GM12878 (cell line): ENCODE measurements around the gene AP3B2. TPM values are rescaled to one million over a fixed set of nuclear protein-coding genes. Genes with fewer than 3 reads are reported as not detected.

Experiments used
- ATAC-seq: fragments of 200-7000 bp; cut with Tn5 transposase; 3 replicates; pipeline ENCODE4 v1.9.1; 2020; ENCODE audit warnings: mild to moderate bottlenecking, moderate library complexity
- BruUV-seq: library from RNA; stranded (reverse); fragments of 400-500 nt; replicated peaks from 2 replicates; lab custom pipeline; 2021; lab: Mats Ljungman, UMichigan
- CTCF ChIA-PET: fragments of 300-600 bp; sonication (Branson Sonifier 250); formaldehyde crosslinking; extraction: SDS; loops from one replicate; lab custom pipeline; 2021; ENCODE audit warnings: inconsistent platforms; lab: Yijun Ruan, JAX
- POLR2A ChIA-PET: fragments of 350-600 bp; formaldehyde crosslinking; extraction: SDS; loops from one replicate; lab custom pipeline; 2021; ENCODE audit warnings: inconsistent platforms; lab: Charles Lee
- RAD21 ChIA-PET: fragments of 300-600 bp; sonication (Branson Sonifier 250); formaldehyde crosslinking; loops from one replicate; lab custom pipeline; 2023; ENCODE audit warnings: antibody characterized with exemption; ENCODE audit not compliant: unreplicated experiment; lab: Charles Lee
- SMC1A ChIA-PET: fragments of 300-600 bp; sonication (Branson Sonifier 250); formaldehyde crosslinking; loops from one replicate; lab custom pipeline; 2023; ENCODE audit not compliant: unreplicated experiment, uncharacterized antibody; lab: Charles Lee
- DNase-seq: peaks from one replicate; pipeline ENCODE4 v3.0.0-alpha.2; 2011; ENCODE audit warnings: low read depth, low spot score
- FAIRE-seq: peaks from 3 replicates; lab custom pipeline; 2011; peaks lifted over from hg19 to GRCh38; lab: Jason Lieb, UNC
- H2AFZ ChIP-seq: 2 replicates; pipeline ENCODE4 v1.6.0; 2011; ENCODE audit warnings: low read depth, low read length, control low read depth; ENCODE audit not compliant: control insufficient read depth
- H3K27ac ChIP-seq: 2 replicates; pipeline ENCODE4 v1.5.1; 2011; ENCODE audit warnings: control low read depth; ENCODE audit not compliant: control insufficient read depth, insufficient read depth
- H3K27me3 ChIP-seq, 2 experiments: replicated peaks in 1 of 2; 2 replicates each; pipeline versions ENCODE4 v1.6.0 to v1.6.1; 2011; ENCODE audit warnings: low read length in 1 of 2; ENCODE audit not compliant: control insufficient read depth in 2 of 2, insufficient read depth in 2 of 2
- H3K36me3 ChIP-seq, 2 experiments: 2 replicates each; pipeline ENCODE4 v1.5.1; 2011; ENCODE audit warnings: low read length in 1 of 2; ENCODE audit not compliant: control insufficient read depth in 2 of 2, insufficient read depth in 2 of 2
- H3K4me1 ChIP-seq: 2 replicates; pipeline ENCODE4 v1.6.1; 2011; ENCODE audit warnings: mild to moderate bottlenecking, low read length, moderate library complexity, mixed read lengths; ENCODE audit not compliant: control insufficient read depth, insufficient read depth
- H3K4me2 ChIP-seq: 2 replicates; pipeline ENCODE4 v1.6.0; 2011; ENCODE audit warnings: control low read depth; ENCODE audit not compliant: control insufficient read depth, insufficient read depth
- H3K4me3 ChIP-seq: fragments of 200-600 bp; sonication (generic); 2 replicates; pipeline ENCODE4 v1.5.1; 2016
- H3K79me2 ChIP-seq: 2 replicates; pipeline ENCODE4 v1.6.0; 2011; ENCODE audit warnings: low read length; ENCODE audit not compliant: control insufficient read depth, insufficient read depth
- H3K9ac ChIP-seq: 2 replicates; pipeline ENCODE4 v1.8.0; 2011; ENCODE audit warnings: low read length, control low read depth, mixed read lengths; ENCODE audit not compliant: control insufficient read depth, insufficient read depth
- H3K9me3 ChIP-seq: replicated peaks from 3 replicates; pipeline ENCODE4 v1.5.1; 2011; ENCODE audit warnings: mild to moderate bottlenecking, low read length; ENCODE audit not compliant: control insufficient read depth, insufficient read depth
- H4K20me1 ChIP-seq: 2 replicates; pipeline ENCODE4 v1.6.0; 2011; ENCODE audit not compliant: control insufficient read depth, insufficient read depth
- BCL11A ChIP-seq: IDR thresholded peaks from 2 replicates; pipeline ENCODE4 v1.6.1; 2011; ENCODE audit warnings: low read depth, low read length
- BHLHE40 ChIP-seq, 2 experiments: fragments of 450-650 bp in 1 of 2; IDR thresholded peaks; 2 replicates each; pipeline ENCODE4 v1.6.1; 2011 to 2017; ENCODE audit warnings: low read depth in 2 of 2, borderline replicate concordance in 1 of 2, improper control_type of control experiment in 1 of 2, low read length in 1 of 2, mild to moderate bottlenecking in 1 of 2
- BRCA1 ChIP-seq: IDR thresholded peaks from 2 replicates; pipeline ENCODE4 v1.6.1; 2011; ENCODE audit warnings: low read depth, low read length, improper control_type of control experiment
- EED ChIP-seq: sonication (generic); IDR thresholded peaks from 2 replicates; pipeline ENCODE4 v1.6.1; 2016; ENCODE audit warnings: antibody characterized with exemption, low read depth
- EP300 ChIP-seq, 2 experiments: fragments of 150-350 bp in 1 of 2; IDR thresholded peaks; 2 replicates each; pipeline ENCODE4 v1.6.1; 2011 to 2012; ENCODE audit warnings: low read depth in 2 of 2, low read length in 2 of 2, borderline replicate concordance in 1 of 2, improper control_type of control experiment in 1 of 2, inconsistent platforms in 1 of 2; ENCODE audit not compliant: control insufficient read depth in 1 of 2
- ETV6 ChIP-seq, 2 experiments: fragments of 450-650 bp in 1 of 2; IDR thresholded peaks in 1 of 2; conservative IDR thresholded peaks in 1 of 2; 2 replicates each; pipeline ENCODE4 v1.6.1; 2014; ENCODE audit warnings: antibody characterized with exemption in 1 of 2, borderline replicate concordance in 1 of 2, low read depth in 1 of 2, mild to moderate bottlenecking in 1 of 2, moderate library complexity in 1 of 2
- SIN3A ChIP-seq: IDR thresholded peaks from 2 replicates; pipeline ENCODE4 v1.6.1; 2012; ENCODE audit warnings: low read depth, low read length, improper control_type of control experiment
- SIX5 ChIP-seq: IDR thresholded peaks from 2 replicates; pipeline ENCODE4 v1.6.1; 2011; ENCODE audit warnings: mild to moderate bottlenecking, low read depth, low read length, moderate library complexity; ENCODE audit not compliant: severe bottlenecking
- SMAD1 ChIP-seq: fragments of 450-650 bp; IDR thresholded peaks from 2 replicates; pipeline ENCODE4 v1.6.1; 2018; ENCODE audit warnings: mild to moderate bottlenecking, low read depth; ENCODE audit not compliant: partially characterized antibody
- SMC3 ChIP-seq: IDR thresholded peaks from 2 replicates; pipeline ENCODE4 v1.6.1; 2011; ENCODE audit warnings: low read length, improper control_type of control experiment, borderline replicate concordance
- WGBS: methylation state at CpG from one replicate; pipeline ENCODE4 v1.1.6; 2016; ENCODE audit warnings: low lambda C conversion rate; ENCODE audit not compliant: insufficient replicate concordance, insufficient coverage; ENCODE audit errors: missing lambda C conversion rate; 5-methylcytosine and 5-hydroxymethylcytosine counted together
- in situ Hi-C: fragments of 300-500 bp; cut with MboI; formaldehyde crosslinking; loops from 9 replicates; pipeline ENCODE4 v1.14.3; 2018; ENCODE audit warnings: mixed read lengths
- intact Hi-C: fragments of 100-400 bp; cut with micrococcal nuclease; formaldehyde crosslinking; loops from one replicate; pipeline ENCODE4 v1.14.2; 2022; ENCODE audit not compliant: unreplicated experiment
- polyA plus RNA-seq, 11 experiments: library from polyadenylated mRNA; depleted of rRNA in 4 of 11; unstranded in 6 of 11; stranded (reverse) in 5 of 11; fragments of >200 nt; fragmentation: Nextera tagmentation in 4 of 11; fragmentation: Illumina TruSeq in 1 of 11; extraction: Ambion mirVana in 4 of 11; extraction: Trizol in 1 of 11; gene quantifications; 1 replicate in 1 of 11; 2 replicates in 10 of 11; pipeline versions ENCODE4 v1.2.1 to v1.2.3, GENCODE V29; 2011 to 2016; ENCODE audit warnings: inconsistent platforms in 2 of 11, missing spikeins in 2 of 11, low read depth in 1 of 11
- total RNA-seq, 4 experiments: library from RNA; depleted of rRNA in 3 of 4; stranded (reverse); fragments of >200 nt in 3 of 4; fragmentation: Illumina TruSeq in 1 of 4; extraction: Trizol in 1 of 4; gene quantifications; 2 replicates each; pipeline versions ENCODE4 v1.2.1 to v1.2.3, GENCODE V29; 2013 to 2021
- TF ChIP-seq, protein P1 (sequence below): fragments of 450-650 bp; IDR thresholded peaks from 2 replicates; pipeline ENCODE4 v1.6.1; 2018; ENCODE audit warnings: mild to moderate bottlenecking, low read depth, moderate library complexity; ENCODE audit not compliant: partially characterized antibody

The AP3B2 gene
- total and polyA plus RNA-seq, 10 of the 15 experiments (the other 5 are each of a cell fraction or from before 2014, with no cell fraction given): not detected

DNA sequence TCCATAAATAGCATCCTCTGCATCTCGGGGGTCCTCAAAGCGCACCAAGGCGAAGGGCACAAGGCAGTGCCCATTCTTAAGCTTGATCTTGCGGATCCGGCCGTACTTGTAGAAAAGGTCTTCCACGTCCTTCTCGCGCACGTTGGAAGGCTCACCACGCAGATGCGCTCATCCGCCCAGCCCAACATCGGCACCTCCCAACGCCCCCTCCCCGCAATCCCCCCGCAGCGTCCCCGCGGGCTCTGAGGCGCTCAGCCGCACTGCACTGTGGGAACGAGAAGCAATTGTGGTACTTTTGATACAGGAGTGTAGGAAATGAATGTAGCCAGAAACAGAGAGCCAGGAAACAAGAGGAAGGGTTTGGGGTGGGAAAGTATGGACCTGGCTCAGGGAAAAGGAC is 17.5 kb downstream of the AP3B2 start (continued):
- TF ChIP-seq SMAD1: no peak
- no peak for TF ChIP-seq ETV6 (conservative IDR thresholded peaks at IDR 0.05 in 1 of 2, IDR thresholded peaks at IDR 0.05 in 1 of 2; ENCODE audit: borderline replicate concordance in 1 of 2, low read depth in 1 of 2)
- TF ChIP-seq BRCA1: no peak
- TF ChIP-seq EED: no peak
- TF ChIP-seq BHLHE40 (IDR thresholded peaks at IDR 0.05; ENCODE audit: borderline replicate concordance in 1 of 2, low read depth in 2 of 2, low read length in 1 of 2): no peak
- TF ChIP-seq BCL11A: no peak
- no peak for TF ChIP-seq SIX5
- no peak for TF ChIP-seq EP300 (IDR thresholded peaks at IDR 0.05; ENCODE audit: borderline replicate concordance in 1 of 2, control insufficient read depth in 1 of 2, low read depth in 2 of 2, low read length in 2 of 2)

DNA sequence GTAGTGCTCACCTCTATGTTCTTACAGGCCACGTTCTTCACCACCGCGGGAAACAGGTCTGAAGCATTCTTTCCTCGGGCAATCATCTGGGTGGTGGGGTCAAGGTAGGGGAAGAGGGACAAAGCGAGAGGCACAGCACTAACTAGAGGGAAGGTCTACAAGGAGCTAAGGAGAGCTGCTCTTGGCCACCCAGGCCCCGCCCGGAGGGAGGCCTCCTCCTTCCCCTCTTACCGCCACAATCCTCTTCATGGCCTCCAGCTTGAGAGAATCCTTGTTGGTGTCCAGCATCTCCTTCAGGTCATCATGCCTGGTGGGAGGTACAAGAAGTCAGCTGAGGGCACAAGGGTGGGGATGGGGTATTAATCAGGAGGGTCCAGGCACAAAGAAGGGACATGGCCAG is 20.5 kb downstream of the AP3B2 start:
- no peak overlapping the region for H3K4me3 ChIP-seq
- in situ Hi-C loops: no loop called here
- TF ChIP-seq SMC3 (no peak), SIN3A (no peak)
- TF ChIP-seq, protein P1, sequence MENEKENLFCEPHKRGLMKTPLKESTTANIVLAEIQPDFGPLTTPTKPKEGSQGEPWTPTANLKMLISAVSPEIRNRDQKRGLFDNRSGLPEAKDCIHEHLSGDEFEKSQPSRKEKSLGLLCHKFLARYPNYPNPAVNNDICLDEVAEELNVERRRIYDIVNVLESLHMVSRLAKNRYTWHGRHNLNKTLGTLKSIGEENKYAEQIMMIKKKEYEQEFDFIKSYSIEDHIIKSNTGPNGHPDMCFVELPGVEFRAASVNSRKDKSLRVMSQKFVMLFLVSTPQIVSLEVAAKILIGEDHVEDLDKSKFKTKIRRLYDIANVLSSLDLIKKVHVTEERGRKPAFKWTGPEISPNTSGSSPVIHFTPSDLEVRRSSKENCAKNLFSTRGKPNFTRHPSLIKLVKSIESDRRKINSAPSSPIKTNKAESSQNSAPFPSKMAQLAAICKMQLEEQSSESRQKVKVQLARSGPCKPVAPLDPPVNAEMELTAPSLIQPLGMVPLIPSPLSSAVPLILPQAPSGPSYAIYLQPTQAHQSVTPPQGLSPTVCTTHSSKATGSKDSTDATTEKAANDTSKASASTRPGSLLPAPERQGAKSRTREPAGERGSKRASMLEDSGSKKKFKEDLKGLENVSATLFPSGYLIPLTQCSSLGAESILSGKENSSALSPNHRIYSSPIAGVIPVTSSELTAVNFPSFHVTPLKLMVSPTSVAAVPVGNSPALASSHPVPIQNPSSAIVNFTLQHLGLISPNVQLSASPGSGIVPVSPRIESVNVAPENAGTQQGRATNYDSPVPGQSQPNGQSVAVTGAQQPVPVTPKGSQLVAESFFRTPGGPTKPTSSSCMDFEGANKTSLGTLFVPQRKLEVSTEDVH: no peak
- H3K79me2 ChIP-seq: no peaks in the 10 kb centered on the region
- ChIA-PET RAD21 (no interaction called here), SMC1A (no interaction called here), POLR2A (no interaction called here), CTCF (no interaction called here)
- H3K27ac ChIP-seq: no peak overlapping the region
- H4K20me1 ChIP-seq: no peaks in the 10 kb centered on the region
- no peak for FAIRE-seq
- ATAC-seq: no peak
- H3K4me2 ChIP-seq: no peak overlapping the region
- intact Hi-C loops: no loop called here
- H2AFZ ChIP-seq: no peak overlapping the region
- DNase-seq: no peak
- H3K4me1 ChIP-seq: no peaks in the 10 kb centered on the region
- no peaks in the 10 kb centered on the region for H3K36me3 ChIP-seq
- no peaks in the 10 kb centered on the region; the same call in 2 of the 3 replicates for H3K9me3 ChIP-seq
- H3K9ac ChIP-seq: no peak overlapping the region
- H3K27me3 ChIP-seq: no peaks in the 10 kb centered on the region; a peak in 1 of 4 replicates
- BruUV-seq: no TSS peak
- WGBS: 66% methylated on average over 8 of the region's 8 CpGs
